GM18951 (cell line): ENCODE measurements around the gene TNRC6C.

Experiments
- POLR2A ChIP-seq: IDR thresholded peaks from 4 replicates; pipeline ENCODE4 v1.6.1; 2011; ENCODE audit warnings: mild to moderate bottlenecking; ENCODE audit not compliant: insufficient read length, insufficient read depth; ENCODE audit errors: extremely low read depth
- in situ Hi-C: fragments of 300-500 bp; cut with MboI; formaldehyde crosslinking; loops from one replicate; pipeline ENCODE4 v1.12.0; 2022; ENCODE audit warnings: low sequenced_read_pairs, mixed read lengths, inconsistent platforms; ENCODE audit not compliant: unreplicated experiment

Gene TNRC6C

DNA sequence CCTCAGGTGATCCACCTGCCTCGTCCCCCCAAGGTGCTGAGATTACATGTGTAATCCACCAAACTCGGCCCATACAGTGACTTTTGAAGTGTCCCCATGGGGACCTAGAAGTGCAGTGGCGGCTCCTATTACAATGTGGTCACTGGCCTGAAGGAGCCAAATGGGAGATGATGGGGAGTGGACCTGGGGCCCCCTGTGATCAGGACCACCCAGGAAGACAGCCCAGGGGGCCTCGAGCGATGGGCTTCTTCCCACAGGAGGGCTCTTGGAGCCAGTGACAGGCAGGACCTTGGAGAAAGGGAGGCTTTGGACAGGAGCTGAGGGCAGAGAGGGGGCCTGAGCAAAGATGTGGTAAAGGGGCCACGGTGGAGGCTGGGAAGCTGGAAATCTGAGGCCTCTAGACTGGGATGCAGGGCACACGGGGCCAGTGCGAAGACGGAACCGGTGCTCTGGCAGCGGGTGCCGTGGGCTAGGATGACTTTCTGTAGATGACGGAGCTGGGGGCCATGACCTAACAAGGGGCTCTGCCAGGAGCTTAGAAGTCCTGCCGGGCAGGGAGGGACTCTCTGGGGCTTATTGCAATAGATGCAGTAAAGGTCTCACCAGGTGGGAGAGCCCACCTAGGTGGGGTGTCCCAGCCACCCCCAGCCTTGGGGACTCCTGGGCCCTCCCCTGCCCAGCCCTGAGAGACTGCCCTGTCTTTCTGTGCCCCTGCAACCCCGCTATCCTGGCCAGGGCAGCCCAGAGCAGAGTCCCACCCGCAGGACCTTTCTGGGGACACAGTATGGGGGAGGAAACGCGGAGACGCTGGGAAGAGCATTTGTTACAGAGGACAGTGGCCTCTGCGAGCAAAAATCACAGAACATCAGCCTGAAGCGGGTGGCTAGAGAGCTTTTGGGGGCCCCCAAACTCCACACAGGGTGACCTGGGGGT is 185.0 kb downstream of the TNRC6C start:
- no peak for TF ChIP-seq POLR2A
- in situ Hi-C loops = no loop called here

DNA sequence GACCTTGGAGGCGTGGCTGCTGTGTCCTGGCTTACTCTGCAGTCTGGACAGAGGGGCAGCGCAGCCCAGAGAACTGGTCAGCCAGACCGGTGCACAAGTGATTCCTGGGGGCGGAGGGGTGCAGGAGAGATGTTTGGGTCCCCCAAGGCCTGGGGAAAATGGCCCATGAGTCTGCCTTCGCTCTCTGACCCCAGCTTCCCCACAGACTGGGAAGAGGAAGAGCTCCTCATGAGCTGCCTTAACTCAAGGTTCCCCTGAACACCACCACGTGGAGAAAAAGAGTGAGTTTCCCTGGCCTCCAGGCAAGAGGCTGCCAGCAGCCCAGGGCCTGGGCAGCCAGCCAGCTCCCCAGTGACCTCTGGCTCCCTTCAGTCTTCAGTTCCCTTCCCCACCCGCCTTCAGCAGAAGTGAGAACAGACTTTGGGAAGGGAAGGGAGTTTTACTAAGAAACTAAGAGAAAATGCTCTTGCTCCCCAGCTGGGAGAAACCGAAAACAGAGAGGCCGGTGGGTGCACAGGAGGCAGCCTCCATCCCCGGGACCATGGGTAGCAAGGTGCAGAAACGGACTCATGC is 185.7 kb downstream of the TNRC6C start:
- TF ChIP-seq POLR2A = peak; percentile 10
- in situ Hi-C loops = no loop called here

DNA sequence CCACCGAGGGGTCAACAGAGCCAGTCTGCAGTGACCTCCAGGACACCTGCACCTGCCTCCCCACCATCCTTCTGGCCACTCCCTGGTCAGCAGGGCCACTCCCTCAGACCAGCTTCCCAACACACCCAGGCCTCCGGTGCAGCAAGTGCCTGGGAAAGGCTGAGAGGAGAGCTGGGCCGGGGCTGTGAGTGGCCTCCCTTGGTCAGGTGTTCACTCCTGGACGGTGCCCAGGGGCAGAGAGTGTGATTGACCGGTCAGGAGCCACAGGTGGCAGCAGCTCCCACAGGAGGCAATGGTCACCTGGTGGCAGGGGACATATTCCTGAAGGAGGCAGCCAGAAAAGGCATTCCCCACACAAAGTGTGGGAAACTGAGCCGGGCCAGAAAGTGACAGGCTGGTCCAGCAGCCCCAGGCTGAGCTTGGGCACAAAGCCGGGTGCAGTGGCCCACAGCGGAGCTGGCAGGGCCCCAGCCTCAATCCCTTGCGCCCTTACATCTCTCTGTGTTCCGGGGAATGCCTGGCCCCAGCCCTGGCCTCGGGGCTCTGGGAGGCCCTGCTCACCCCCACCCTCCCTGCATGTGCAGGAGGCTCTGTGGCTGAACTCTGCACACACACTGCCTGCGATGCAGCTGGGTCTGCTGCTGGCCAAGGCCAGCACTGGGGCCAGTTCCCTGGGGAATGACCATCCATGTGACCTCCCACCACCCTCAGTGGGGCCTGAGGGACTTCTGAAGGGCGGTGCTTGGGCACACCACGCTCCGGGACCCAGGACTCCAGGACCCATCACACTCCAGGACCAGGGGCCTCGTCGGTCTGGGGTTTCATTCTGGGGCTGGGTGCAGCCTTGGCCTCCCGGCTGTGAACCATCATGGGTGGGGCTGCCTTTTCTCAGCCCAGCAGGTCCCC is 186.5 kb downstream of the TNRC6C start:
- in situ Hi-C loops = no loop called here
- peak; percentile 4 for TF ChIP-seq POLR2A

- in situ Hi-C loops = no loop called here
These were observed 188.0 kb downstream of the TNRC6C start for GRCh38 chr17:78146471-78146869.

GRCh38 chr17:78146881-78147280 is 188.4 kb downstream of the TNRC6C start:
- in situ Hi-C loops = no loop called here
- no peak for TF ChIP-seq POLR2A

More at GRCh38 chr17:78146471-78146869, 188.0 kb downstream of the TNRC6C start:
- TF ChIP-seq POLR2A = no peak

- TF ChIP-seq POLR2A = peak; percentile 9
- in situ Hi-C loops = no loop called here
These were observed 189.0 kb downstream of the TNRC6C start for GRCh38 chr17:78147315-78147998.

- TF ChIP-seq POLR2A = no peak
- in situ Hi-C loops = no loop called here
These were observed 189.9 kb downstream of the TNRC6C start for GRCh38 chr17:78148286-78149016.

- in situ Hi-C loops = no loop called here
- TF ChIP-seq POLR2A = no peak
These were observed 193.1 kb downstream of the TNRC6C start for GRCh38 chr17:78151514-78152008.

DNA sequence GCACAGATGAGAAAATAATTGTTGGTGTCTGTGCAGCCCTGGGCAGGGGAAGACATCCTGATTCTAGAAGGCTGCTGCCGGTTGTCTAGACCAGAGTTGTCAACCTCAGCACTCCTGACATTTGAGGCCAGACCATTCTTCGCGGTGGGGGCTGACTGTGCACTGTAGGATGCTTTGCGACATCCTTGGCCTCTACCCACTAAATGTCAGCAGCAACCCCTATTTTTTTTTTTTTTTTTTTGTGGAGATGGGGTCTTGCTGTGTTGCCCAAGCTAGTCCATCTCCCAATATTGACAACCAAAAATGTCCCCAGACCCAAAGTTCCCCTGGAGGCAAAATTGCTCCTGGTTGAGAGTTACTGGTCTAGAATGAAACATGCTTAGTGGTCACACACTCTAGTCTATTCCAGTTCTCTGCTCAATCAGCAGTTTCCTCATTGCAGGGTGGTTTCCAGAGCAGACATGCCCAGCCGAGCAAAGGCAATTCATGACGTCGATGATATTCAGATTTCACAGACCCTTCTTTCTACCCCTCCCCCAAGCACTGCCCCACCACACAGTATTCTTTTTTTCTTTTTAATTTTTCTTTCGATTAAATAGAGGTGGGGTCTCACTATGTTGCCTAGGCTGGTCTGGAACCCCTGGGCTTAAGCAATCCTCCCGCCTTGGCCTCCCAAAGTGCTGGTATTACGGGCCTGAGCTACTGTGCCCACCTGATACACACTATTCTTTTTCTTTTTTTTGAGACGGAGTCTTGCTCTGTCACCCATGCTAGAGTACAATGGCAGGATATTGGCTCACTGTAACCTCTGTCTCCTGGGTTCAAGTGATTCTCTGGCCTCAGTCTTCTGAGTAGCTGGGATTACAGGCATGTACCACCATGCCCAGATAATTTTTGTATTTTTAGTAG is 196.7 kb downstream of the TNRC6C start:
- in situ Hi-C loops = no loop called here
- peak; percentile 48 for TF ChIP-seq POLR2A
